Activated CD4-positive, alpha-beta memory T cell treated with anti-CD3 and anti-CD28 coated beads, Interleukin-2, amount 10 ng/mL, durations not matched to agents 7 days and 5 days (primary cell): Measurements from ENCODE around the gene ADAMTS14. TPM values are rescaled to one million over a fixed set of nuclear protein-coding genes. Genes with fewer than 3 reads are reported as not detected.
"Not testable (repeated sequence)": the region's sequence is repeated elsewhere in the genome, so short reads cannot be mapped to it uniquely, and the experiment has no call there.

Experiments used
- CTCF ChIA-PET: fragments of 350-600 bp; sonication (Branson Sonifier 250); formaldehyde crosslinking; loops from one replicate; lab custom pipeline; 2021; ENCODE audit warnings: antibody characterized with exemption, inconsistent platforms; lab: Charles Lee
- POLR2A ChIA-PET: fragments of 350-600 bp; sonication (Branson Sonifier 250); formaldehyde crosslinking; loops from one replicate; lab custom pipeline; 2021; ENCODE audit warnings: antibody characterized with exemption; lab: Charles Lee
- DNase-seq: peaks from one replicate; pipeline ENCODE4 v3.0.0-alpha.2; 2020
- H3K27ac Mint-ChIP-seq: one replicate; pipeline ENCODE4 v1.8.0; 2021; ENCODE audit warnings: mild to moderate bottlenecking, mixed read lengths
- H3K27me3 Mint-ChIP-seq: one replicate; pipeline ENCODE4 v1.8.0; 2021; ENCODE audit warnings: mixed read lengths
- H3K36me3 Mint-ChIP-seq: one replicate; pipeline ENCODE4 v1.8.0; 2021; ENCODE audit warnings: low read depth, mixed read lengths
- H3K4me1 Mint-ChIP-seq: one replicate; pipeline ENCODE4 v1.8.0; 2021; ENCODE audit warnings: mixed read lengths
- H3K4me3 Mint-ChIP-seq: one replicate; pipeline ENCODE4 v1.8.0; 2021; ENCODE audit warnings: mild to moderate bottlenecking, mixed read lengths
- H3K9me3 Mint-ChIP-seq: one replicate; pipeline ENCODE4 v1.8.0; 2021; ENCODE audit warnings: mixed read lengths
- total RNA-seq, 2 experiments: library from RNA; stranded (reverse); gene quantifications; one replicate each; pipeline ENCODE4 v1.2.3, GENCODE V29; 2021

ADAMTS14 gene
- total RNA-seq, 2 experiments from 2014 or later: not detected

- H3K27me3 Mint-ChIP-seq: peaks cover 7% of the 10 kb centered on the region
- no peak overlapping the region for H3K27ac Mint-ChIP-seq
- no peak for DNase-seq
- H3K4me3 Mint-ChIP-seq: no peak overlapping the region
- CTCF ChIA-PET: interaction anchor here (1.7 kb wide), 1 partner anchor 205 kb away, joined by 5 read pairs; no protein-coding TSS in a partner anchor
- H3K4me1 Mint-ChIP-seq: peaks cover 8% of the 10 kb centered on the region
- peaks cover 10% of the 10 kb centered on the region for H3K9me3 Mint-ChIP-seq
- H3K36me3 Mint-ChIP-seq: no peaks in the 10 kb centered on the region
- POLR2A ChIA-PET: no interaction called here
Measured at GRCh38 chr10:70763567-70763966, 91.3 kb downstream of the ADAMTS14 start.

- no peak for DNase-seq
- Mint-ChIP-seq H3K36me3 (no peaks in the 10 kb centered on the region), H3K9me3 (peaks cover 10% of the 10 kb centered on the region), H3K27me3 (peaks cover 7% of the 10 kb centered on the region), H3K4me1 (no peaks in the 10 kb centered on the region), H3K27ac (no peak overlapping the region), H3K4me3 (no peak overlapping the region)
- ChIA-PET POLR2A (no interaction called here), CTCF (no interaction called here)
Measured at GRCh38 chr10:70765794-70766594, 93.7 kb downstream of the ADAMTS14 start.

- H3K9me3 Mint-ChIP-seq, DNase-seq, H3K4me3 Mint-ChIP-seq, H3K27me3 Mint-ChIP-seq, H3K4me1 Mint-ChIP-seq, CTCF ChIA-PET, POLR2A ChIA-PET, H3K36me3 Mint-ChIP-seq, H3K27ac Mint-ChIP-seq: not testable (repeated sequence)
Measured at GRCh38 chr10:70768026-70768685, 95.8 kb downstream of the ADAMTS14 start.

- no peaks in the 10 kb centered on the region for H3K4me1 Mint-ChIP-seq
- H3K9me3 Mint-ChIP-seq: peaks cover 10% of the 10 kb centered on the region
- no peak for DNase-seq
- POLR2A ChIA-PET: no interaction called here
- peaks cover 7% of the 10 kb centered on the region for H3K27me3 Mint-ChIP-seq
- H3K4me3 Mint-ChIP-seq: no peak overlapping the region
- no peaks in the 10 kb centered on the region for H3K36me3 Mint-ChIP-seq
- CTCF ChIA-PET: no interaction called here
- H3K27ac Mint-ChIP-seq: no peak overlapping the region
Measured at GRCh38 chr10:70769121-70769520, 96.8 kb downstream of the ADAMTS14 start.

- peaks cover 10% of the 10 kb centered on the region for H3K9me3 Mint-ChIP-seq
- H3K36me3 Mint-ChIP-seq: no peaks in the 10 kb centered on the region
- POLR2A ChIA-PET: no interaction called here
- H3K27me3 Mint-ChIP-seq: peaks cover 7% of the 10 kb centered on the region
- H3K27ac Mint-ChIP-seq: no peak overlapping the region
- H3K4me3 Mint-ChIP-seq: no peak overlapping the region
- DNase-seq: no peak
- no peaks in the 10 kb centered on the region for H3K4me1 Mint-ChIP-seq
- CTCF ChIA-PET: no interaction called here
Measured at GRCh38 chr10:70770001-70770400, 97.7 kb downstream of the ADAMTS14 start.

- H3K27me3 Mint-ChIP-seq, POLR2A ChIA-PET, H3K9me3 Mint-ChIP-seq, H3K4me1 Mint-ChIP-seq, H3K27ac Mint-ChIP-seq, H3K4me3 Mint-ChIP-seq, CTCF ChIA-PET, H3K36me3 Mint-ChIP-seq: not testable (repeated sequence)
- DNase-seq: peak; percentile 3
Measured at GRCh38 chr10:70770516-70770915, 98.2 kb downstream of the ADAMTS14 start.

- DNase-seq: peak; percentile 3
- ChIA-PET POLR2A (no interaction called here), CTCF (no interaction called here)
Measured at GRCh38 chr10:70771311-70772194, 99.2 kb downstream of the ADAMTS14 start.

GRCh38 chr10:70772627-70773026 is 100.3 kb downstream of the ADAMTS14 start:
- Mint-ChIP-seq H3K27me3 (peaks cover 4% of the 10 kb centered on the region), H3K36me3 (no peaks in the 10 kb centered on the region), H3K9me3 (no peaks in the 10 kb centered on the region), H3K4me3 (no peak overlapping the region), H3K4me1 (no peaks in the 10 kb centered on the region), H3K27ac (no peak overlapping the region)
- ChIA-PET POLR2A (no interaction called here), CTCF (no interaction called here)
- peak; percentile 9 for DNase-seq

More at GRCh38 chr10:70771311-70772194, 99.2 kb downstream of the ADAMTS14 start:
- peaks cover 5% of the 10 kb centered on the region for H3K27me3 Mint-ChIP-seq
- H3K36me3 Mint-ChIP-seq: no peaks in the 10 kb centered on the region
- no peak overlapping the region for H3K27ac Mint-ChIP-seq
- H3K4me1 Mint-ChIP-seq: no peaks in the 10 kb centered on the region
- no peaks in the 10 kb centered on the region for H3K9me3 Mint-ChIP-seq
- no peak overlapping the region for H3K4me3 Mint-ChIP-seq

- Mint-ChIP-seq H3K9me3 (no peaks in the 10 kb centered on the region), H3K4me3 (no peak overlapping the region), H3K36me3 (no peaks in the 10 kb centered on the region), H3K4me1 (no peaks in the 10 kb centered on the region), H3K27ac (no peak overlapping the region), H3K27me3 (no peaks in the 10 kb centered on the region)
- DNase-seq: no peak
- CTCF ChIA-PET: no interaction called here
- POLR2A ChIA-PET: interaction anchor here (0.6 kb wide), 1 partner anchor 99 kb away, joined by 3 read pairs; no protein-coding TSS in a partner anchor
Measured at GRCh38 chr10:70773461-70773860, 101.2 kb downstream of the ADAMTS14 start.

- H3K4me1 Mint-ChIP-seq: no peaks in the 10 kb centered on the region
- DNase-seq: peak; percentile 12
- no peaks in the 10 kb centered on the region for H3K36me3 Mint-ChIP-seq
- no peaks in the 10 kb centered on the region for H3K9me3 Mint-ChIP-seq
- ChIA-PET POLR2A (interaction anchor here (0.6 kb wide), 1 partner anchor 100 kb away, joined by 3 read pairs; no protein-coding TSS in a partner anchor), CTCF (no interaction called here)
- H3K4me3 Mint-ChIP-seq: no peak overlapping the region
- H3K27me3 Mint-ChIP-seq: no peaks in the 10 kb centered on the region
- H3K27ac Mint-ChIP-seq: no peak overlapping the region
Measured at GRCh38 chr10:70773965-70774809, 101.9 kb downstream of the ADAMTS14 start.

- Mint-ChIP-seq H3K27me3 (no peaks in the 10 kb centered on the region), H3K9me3 (no peaks in the 10 kb centered on the region), H3K27ac (no peak overlapping the region), H3K4me3 (no peak overlapping the region), H3K36me3 (no peaks in the 10 kb centered on the region), H3K4me1 (no peaks in the 10 kb centered on the region)
- ChIA-PET CTCF (no interaction called here), POLR2A (no interaction called here)
- no peak for DNase-seq
Measured at GRCh38 chr10:70774810-70775678, 102.7 kb downstream of the ADAMTS14 start.
